Mesodermal cell (in vitro differentiated cells): ENCODE data around the gene DDHD1.

ENCODE experiments used
- H3K27ac ChIP-seq: 2 replicates; pipeline ENCODE4 v1.7.0; 2013; ENCODE audit warnings: mild to moderate bottlenecking, low read depth, low read length, moderate library complexity; ENCODE audit not compliant: severe bottlenecking
- H3K36me3 ChIP-seq: 2 replicates; pipeline ENCODE4 v1.7.1; 2013; ENCODE audit warnings: mild to moderate bottlenecking, low read length, moderate library complexity; ENCODE audit not compliant: control insufficient read depth, insufficient read depth
- H3K4me1 ChIP-seq: one replicate; pipeline ENCODE4 v1.7.1; 2013; ENCODE audit warnings: mild to moderate bottlenecking, low read length; ENCODE audit not compliant: insufficient read depth, control insufficient read depth, poor library complexity, severe bottlenecking
- H3K4me3 ChIP-seq: 2 replicates; pipeline ENCODE4 v1.7.0; 2013; ENCODE audit warnings: low read length, control low read depth, mild to moderate bottlenecking; ENCODE audit not compliant: insufficient read depth, poor library complexity, severe bottlenecking; ENCODE audit errors: extremely low read depth
- H3K9me3 ChIP-seq: 2 replicates; pipeline ENCODE4 v1.7.1; 2013; ENCODE audit warnings: mild to moderate bottlenecking, low read length, moderate library complexity; ENCODE audit not compliant: control insufficient read depth
- WGBS, 2 experiments: methylation state at CpG; one replicate each; pipeline ENCODE4 v1.1.5; 2013; ENCODE audit warnings: missing lambda C conversion rate in 2 of 2; ENCODE audit not compliant: insufficient coverage in 2 of 2; 5-methylcytosine and 5-hydroxymethylcytosine counted together

Gene DDHD1

DNA sequence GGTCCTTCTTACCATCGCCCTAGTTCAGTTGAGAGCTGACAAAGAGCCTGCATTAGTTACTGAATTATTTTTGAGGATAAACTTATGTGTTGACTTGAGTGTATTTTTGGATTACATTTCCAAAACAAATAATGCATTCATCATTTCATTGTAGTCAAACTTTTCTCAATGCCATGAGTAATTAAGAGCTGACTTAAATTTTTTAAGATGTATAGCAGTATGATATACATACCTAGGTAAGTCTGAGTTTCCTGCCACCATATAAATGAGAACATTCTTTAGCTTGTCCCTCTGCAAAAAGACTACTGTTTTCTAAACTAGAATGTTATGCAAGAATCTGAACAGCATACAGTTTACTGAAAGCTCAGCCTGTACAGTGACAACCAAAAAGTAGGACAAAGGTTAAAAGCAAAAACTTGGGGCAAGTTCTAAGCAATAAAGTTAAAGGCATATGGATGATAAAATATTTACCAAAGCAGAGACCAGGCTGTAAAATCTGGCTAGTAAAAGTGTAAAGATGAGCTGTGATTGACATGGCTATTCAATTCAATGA lies 120.2 kb downstream of the DDHD1 start:
- Histone ChIP-seq H3K36me3 (peaks cover 12% of the 10 kb centered on the region), H3K4me3 (no peak overlapping the region), H3K27ac (no peak overlapping the region), H3K4me1 (peaks cover 8% of the 10 kb centered on the region), H3K9me3 (no peaks in the 10 kb centered on the region)
- 89% methylated on average over 1 of the region's 1 CpG; no CpG with 5 or more reads in 1 of the 2 experiments for WGBS, 2 experiments

GRCh38 chr14:53032161-53032803 lies 120.8 kb downstream of the DDHD1 start:
- 90 to 100% methylated on average over 1 to 2 of the region's 2 CpGs for WGBS, 2 experiments
- Histone ChIP-seq H3K36me3 (peaks cover 6% of the 10 kb centered on the region), H3K9me3 (no peaks in the 10 kb centered on the region), H3K4me1 (peaks cover 8% of the 10 kb centered on the region), H3K4me3 (no peak overlapping the region), H3K27ac (no peak overlapping the region)

- Histone ChIP-seq H3K9me3 (no peaks in the 10 kb centered on the region), H3K27ac (no peak overlapping the region), H3K4me1 (peaks cover 7% of the 10 kb centered on the region), H3K4me3 (no peak overlapping the region), H3K36me3 (no peaks in the 10 kb centered on the region)
- WGBS, 2 experiments = 82 to 95% methylated on average over 2 of the region's 3 CpGs
Measured at GRCh38 chr14:53027562-53027961, 125.6 kb downstream of the DDHD1 start.

DNA sequence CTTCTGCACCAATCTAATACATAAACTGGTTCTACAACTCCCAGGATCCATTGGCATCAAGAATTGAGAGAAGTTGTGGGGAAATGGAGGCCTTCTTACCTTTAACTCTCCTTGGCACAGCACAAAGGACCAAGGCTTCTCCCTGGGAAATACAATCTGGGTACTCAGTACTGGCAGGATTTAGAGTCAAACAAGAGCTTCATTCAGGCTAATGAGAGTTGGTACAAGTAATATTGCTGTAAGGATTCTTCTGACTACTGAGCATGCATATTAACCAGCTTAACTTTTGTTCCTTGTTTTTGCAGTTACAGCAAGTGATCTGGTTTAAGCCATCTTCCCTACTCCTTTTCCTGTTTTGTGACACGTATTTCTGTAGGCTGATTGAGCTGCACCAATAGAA lies 126.1 kb downstream of the DDHD1 start:
- Histone ChIP-seq H3K9me3 (no peaks in the 10 kb centered on the region), H3K4me3 (no peak overlapping the region), H3K36me3 (no peaks in the 10 kb centered on the region), H3K27ac (no peak overlapping the region), H3K4me1 (peaks cover 1% of the 10 kb centered on the region)
- no CpG with 5 or more reads among the region's 1 CpG for WGBS, 2 experiments

GRCh38 chr14:53023325-53023724 lies 129.8 kb downstream of the DDHD1 start:
- H3K36me3 ChIP-seq = no peaks in the 10 kb centered on the region
- H3K4me3 ChIP-seq = no peak overlapping the region
- 100% methylated on average over 1 of the region's 3 CpGs; no CpG with 5 or more reads in 1 of the 2 experiments for WGBS, 2 experiments
- H3K9me3 ChIP-seq = no peaks in the 10 kb centered on the region
- no peak overlapping the region for H3K27ac ChIP-seq
- peaks cover 6% of the 10 kb centered on the region for H3K4me1 ChIP-seq

DNA sequence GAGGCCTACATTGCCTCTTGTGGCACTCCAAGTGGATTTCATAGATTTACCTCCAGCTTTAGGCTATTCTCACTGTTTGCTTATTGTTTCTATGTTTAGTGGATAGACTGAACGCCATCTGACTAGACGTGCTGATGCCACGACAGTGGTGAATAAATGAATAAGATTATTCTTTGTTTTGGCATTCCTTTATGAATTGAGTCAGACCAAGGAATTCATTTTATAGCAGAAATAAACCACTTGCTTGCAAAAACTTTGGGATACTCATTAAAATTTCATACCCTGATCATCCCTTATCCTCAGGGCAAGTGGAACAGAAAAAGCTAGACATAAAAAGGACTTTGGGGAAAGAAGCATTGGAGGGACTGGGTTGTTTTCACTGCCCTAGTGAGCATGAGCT lies 130.5 kb downstream of the DDHD1 start:
- Histone ChIP-seq H3K4me3 (no peak overlapping the region), H3K9me3 (no peaks in the 10 kb centered on the region), H3K36me3 (no peaks in the 10 kb centered on the region), H3K4me1 (peaks cover 8% of the 10 kb centered on the region), H3K27ac (no peak overlapping the region)
- WGBS, 2 experiments = 80% methylated on average over 1 of the region's 3 CpGs; no CpG with 5 or more reads in 1 of the 2 experiments

GRCh38 chr14:53020193-53020932 lies 132.8 kb downstream of the DDHD1 start:
- Histone ChIP-seq H3K36me3 (no peaks in the 10 kb centered on the region), H3K9me3 (no peaks in the 10 kb centered on the region), H3K4me3 (no peak overlapping the region), H3K4me1 (peaks cover 10% of the 10 kb centered on the region), H3K27ac (no peak overlapping the region)
- WGBS, 2 experiments = 53 to 55% methylated on average over 3 of the region's 5 CpGs

- Histone ChIP-seq H3K27ac (no peak overlapping the region), H3K4me3 (no peak overlapping the region), H3K36me3 (no peaks in the 10 kb centered on the region), H3K9me3 (no peaks in the 10 kb centered on the region), H3K4me1 (peaks cover 10% of the 10 kb centered on the region)
Measured at GRCh38 chr14:53019406-53019805, 133.7 kb downstream of the DDHD1 start.

GRCh38 chr14:53017837-53018236 lies 135.3 kb downstream of the DDHD1 start:
- WGBS, 2 experiments = no CpG with 5 or more reads among the region's 3 CpGs

GRCh38 chr14:53016919-53017318 lies 136.2 kb downstream of the DDHD1 start:
- Histone ChIP-seq H3K4me3 (no peak overlapping the region), H3K4me1 (peaks cover 10% of the 10 kb centered on the region), H3K27ac (no peak overlapping the region), H3K9me3 (no peaks in the 10 kb centered on the region), H3K36me3 (no peaks in the 10 kb centered on the region)

More at GRCh38 chr14:53017837-53018236, 135.3 kb downstream of the DDHD1 start:
- H3K9me3 ChIP-seq = no peaks in the 10 kb centered on the region
- H3K36me3 ChIP-seq = no peaks in the 10 kb centered on the region
- no peak overlapping the region for H3K4me3 ChIP-seq
- H3K4me1 ChIP-seq = peaks cover 10% of the 10 kb centered on the region
- peak overlapping the region; percentile 59 for H3K27ac ChIP-seq

DNA sequence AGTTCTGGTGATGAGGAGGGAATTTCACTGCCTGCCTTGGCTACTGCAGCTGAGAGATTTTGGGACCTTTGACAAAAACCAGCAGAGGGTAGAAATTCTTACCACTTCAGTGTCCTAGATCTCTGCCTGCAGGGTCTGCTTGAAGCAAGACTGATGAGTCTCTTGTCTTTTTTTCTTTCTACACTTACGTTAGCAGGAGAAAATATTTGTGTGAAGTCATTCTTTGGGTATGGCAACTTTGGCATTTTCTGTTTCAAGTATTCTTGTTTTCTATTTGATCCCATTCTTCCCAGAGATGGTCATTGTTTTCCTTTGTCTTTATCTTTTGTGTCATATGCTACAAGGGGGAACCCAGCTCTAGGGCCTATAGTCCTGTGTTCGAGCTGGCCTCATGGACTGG lies 136.6 kb downstream of the DDHD1 start:
- 85 to 100% methylated on average over 1 of the region's 2 CpGs for WGBS, 2 experiments
- Histone ChIP-seq H3K4me3 (no peak overlapping the region), H3K27ac (no peak overlapping the region), H3K9me3 (no peaks in the 10 kb centered on the region), H3K36me3 (no peaks in the 10 kb centered on the region), H3K4me1 (peaks cover 15% of the 10 kb centered on the region)
